ENCODE data around the gene ZBED5. TPM values are rescaled to one million over a fixed set of nuclear protein-coding genes. Genes with fewer than 3 reads are reported as not detected.
"Not testable (repeated sequence)": the region's sequence is repeated elsewhere in the genome, so short reads cannot be mapped to it uniquely, and the experiment has no call there.

The ZBED5 gene
- total and polyA plus RNA-seq, 2 experiments from 2014 or later = 36.2 to 76.6 TPM

GRCh38 chr11:10829139-10829538, 28.7 kb downstream of the ZBED5 start:
- H3K4me1 ChIP-seq (ENCODE audit: low read depth) = no peaks in the 10 kb centered on the region
- no peaks in the 10 kb centered on the region for H3K27me3 ChIP-seq
- DNase-seq (ENCODE audit: low read depth in 1 of 2, low spot score in 1 of 2) = no peak
- H3K27ac ChIP-seq = no peak overlapping the region
- no peak for TF ChIP-seq CTCF (IDR thresholded peaks at IDR 0.05; ENCODE audit: low read depth, low read length)
- no peaks in the 10 kb centered on the region for H3K36me3 ChIP-seq
- H3K9me3 ChIP-seq (ENCODE audit: low read depth) = no peaks in the 10 kb centered on the region
- no peak overlapping the region for H3K4me3 ChIP-seq

GRCh38 chr11:10828402-10828801, 29.5 kb downstream of the ZBED5 start:
- no peak for TF ChIP-seq CTCF (IDR thresholded peaks at IDR 0.05; ENCODE audit: low read depth, low read length)
- H3K4me1 ChIP-seq (ENCODE audit: low read depth) = no peaks in the 10 kb centered on the region
- no peak for DNase-seq (ENCODE audit: low read depth in 1 of 2, low spot score in 1 of 2)
- H3K9me3 ChIP-seq (ENCODE audit: low read depth) = no peaks in the 10 kb centered on the region
- H3K36me3 ChIP-seq = no peaks in the 10 kb centered on the region
- H3K4me3 ChIP-seq = no peak overlapping the region
- no peak overlapping the region for H3K27ac ChIP-seq
- H3K27me3 ChIP-seq = no peaks in the 10 kb centered on the region

- TF ChIP-seq CTCF (IDR thresholded peaks at IDR 0.05; ENCODE audit: low read depth, low read length) = no peak
- Histone ChIP-seq H3K27ac (no peak overlapping the region), H3K4me1 (ENCODE audit: low read depth) (no peaks in the 10 kb centered on the region)
These were observed 33.0 kb downstream of the ZBED5 start for GRCh38 chr11:10824888-10825287.

GRCh38 chr11:10823152-10823579, 34.7 kb downstream of the ZBED5 start:
- H3K36me3 ChIP-seq = no peaks in the 10 kb centered on the region
- DNase-seq (ENCODE audit: low read depth in 1 of 2, low spot score in 1 of 2) = no peak
- H3K9me3 ChIP-seq (ENCODE audit: low read depth) = no peaks in the 10 kb centered on the region
- H3K27me3 ChIP-seq = no peaks in the 10 kb centered on the region
- H3K4me1 ChIP-seq (ENCODE audit: low read depth) = no peaks in the 10 kb centered on the region
- no peak for TF ChIP-seq CTCF (IDR thresholded peaks at IDR 0.05; ENCODE audit: low read depth, low read length)
- no peak overlapping the region for H3K4me3 ChIP-seq
- H3K27ac ChIP-seq = no peak overlapping the region

More at GRCh38 chr11:10824888-10825287, 33.0 kb downstream of the ZBED5 start:
- no peak overlapping the region for H3K4me3 ChIP-seq
- no peaks in the 10 kb centered on the region for H3K27me3 ChIP-seq
- no peak for DNase-seq (ENCODE audit: low read depth in 1 of 2, low spot score in 1 of 2)
- no peaks in the 10 kb centered on the region for H3K9me3 ChIP-seq (ENCODE audit: low read depth)
- H3K36me3 ChIP-seq = no peaks in the 10 kb centered on the region

- not testable (repeated sequence) for H3K4me3 ChIP-seq; H3K36me3 ChIP-seq; H3K27ac ChIP-seq; DNase-seq (ENCODE audit: low read depth in 1 of 2, low spot score in 1 of 2); H3K27me3 ChIP-seq; H3K4me1 ChIP-seq (ENCODE audit: low read depth); H3K9me3 ChIP-seq (ENCODE audit: low read depth)
These were observed 35.4 kb downstream of the ZBED5 start for GRCh38 chr11:10822491-10822890.

- H3K27me3 ChIP-seq = no peaks in the 10 kb centered on the region
- no peaks in the 10 kb centered on the region for H3K9me3 ChIP-seq (ENCODE audit: low read depth)
- DNase-seq (ENCODE audit: low read depth in 1 of 2, low spot score in 1 of 2) = no peak
- H3K27ac ChIP-seq = no peak overlapping the region
- TF ChIP-seq CTCF (IDR thresholded peaks at IDR 0.05; ENCODE audit: low read depth, low read length) = no peak
- no peak overlapping the region for H3K4me3 ChIP-seq
- no peaks in the 10 kb centered on the region for H3K36me3 ChIP-seq
- H3K4me1 ChIP-seq (ENCODE audit: low read depth) = no peaks in the 10 kb centered on the region
These were observed 39.3 kb downstream of the ZBED5 start for GRCh38 chr11:10818594-10818993.

Data from cardiac muscle cell (in vitro differentiated cells and primary cell).